Umbilical cord (tissue), 2 donors: ENCODE measurements around the gene GPC6. TPM values are rescaled to one million over a fixed set of nuclear protein-coding genes. Genes with fewer than 3 reads are reported as not detected.

Experiments used
- DNase-seq: peaks from one replicate; pipeline ENCODE4 v3.0.0-alpha.2; 2015; ENCODE audit warnings: low spot score
- total RNA-seq: library from RNA; depleted of rRNA; stranded (reverse); fragments of >200 nt; gene quantifications from one replicate; pipeline ENCODE4 v1.2.3, GENCODE V29; 2014; ENCODE audit warnings: low replicate concordance; ENCODE audit not compliant: insufficient read depth

Gene GPC6
- total RNA-seq, 1 donor from 2014 or later, result 37.6 TPM

DNA sequence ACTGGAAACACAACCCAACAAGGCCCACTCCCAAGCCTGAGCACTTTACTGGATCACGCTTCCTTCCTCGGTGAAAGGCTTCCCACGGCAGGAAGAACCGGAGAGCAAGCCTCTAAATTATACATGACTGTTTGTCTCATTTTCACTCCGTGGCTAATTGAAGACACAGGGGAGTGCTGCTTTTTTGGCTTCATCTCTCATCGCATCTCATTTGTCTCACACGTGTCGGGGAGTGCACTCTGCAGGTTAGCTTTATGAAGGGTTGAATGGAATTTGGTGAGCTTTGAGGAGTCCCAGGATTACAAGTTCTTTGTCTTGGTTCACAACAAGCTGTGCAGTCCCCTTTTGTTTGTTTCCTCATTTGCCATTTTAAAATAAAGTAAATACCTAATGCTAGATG lies 544.6 kb downstream of the GPC6 start:
- no peak for DNase-seq

DNA sequence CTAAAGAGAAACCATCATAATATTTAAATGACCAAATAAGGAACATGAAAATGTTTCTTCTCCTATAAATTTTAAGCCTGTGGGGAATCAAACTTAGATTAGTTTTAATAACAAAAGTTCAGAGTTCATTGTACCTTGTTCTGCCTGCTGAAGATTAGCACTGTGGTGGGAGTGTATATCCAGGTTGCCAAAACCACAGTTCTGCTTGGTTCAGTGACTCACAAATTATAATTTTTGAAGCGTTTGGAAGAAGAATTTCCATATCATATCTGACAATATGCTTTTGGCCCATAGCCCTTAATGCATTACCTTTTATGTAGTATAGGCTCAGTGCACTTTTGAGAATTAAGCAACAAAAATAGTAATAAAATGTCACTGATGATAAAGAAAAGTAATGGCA lies 545.2 kb downstream of the GPC6 start:
- no peak for DNase-seq

DNA sequence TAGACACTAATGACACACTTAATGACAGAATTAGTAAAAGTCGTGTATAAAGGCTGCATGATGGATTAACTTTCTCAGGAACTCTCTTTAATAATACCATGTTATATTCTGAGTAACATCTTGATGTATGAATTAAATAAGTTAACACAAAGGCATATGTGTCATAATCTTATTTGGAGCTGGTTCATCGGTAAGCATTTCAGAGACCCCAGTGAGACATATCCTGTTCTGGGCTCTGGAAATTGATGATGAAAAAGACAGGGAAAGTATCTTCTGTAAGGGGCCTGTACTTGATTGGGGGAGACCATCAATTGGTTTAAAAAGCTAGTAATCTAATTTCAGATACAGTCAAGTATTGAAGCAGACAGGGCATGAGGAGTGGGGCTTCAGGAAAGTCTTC lies 547.9 kb downstream of the GPC6 start:
- no peak for DNase-seq

DNA sequence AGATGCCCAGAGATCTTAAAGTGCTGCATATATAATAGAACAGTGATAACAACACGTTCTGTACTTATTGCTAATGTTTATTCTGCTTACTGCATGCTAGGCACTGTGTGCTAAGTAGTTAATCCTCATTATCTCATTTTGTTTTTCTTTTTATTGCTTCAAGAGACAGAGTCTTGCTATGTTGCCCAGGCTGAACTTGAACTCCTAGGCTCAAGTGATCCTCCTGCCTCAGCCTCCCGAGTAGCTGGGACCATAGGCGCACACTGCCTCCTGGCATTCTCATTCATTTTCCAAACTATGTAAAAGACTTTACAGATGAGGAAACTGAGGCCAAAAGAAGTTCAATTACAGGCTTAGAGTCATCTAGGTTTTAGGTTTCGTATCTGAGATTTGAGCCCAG lies 548.4 kb downstream of the GPC6 start:
- DNase-seq, result no peak

DNA sequence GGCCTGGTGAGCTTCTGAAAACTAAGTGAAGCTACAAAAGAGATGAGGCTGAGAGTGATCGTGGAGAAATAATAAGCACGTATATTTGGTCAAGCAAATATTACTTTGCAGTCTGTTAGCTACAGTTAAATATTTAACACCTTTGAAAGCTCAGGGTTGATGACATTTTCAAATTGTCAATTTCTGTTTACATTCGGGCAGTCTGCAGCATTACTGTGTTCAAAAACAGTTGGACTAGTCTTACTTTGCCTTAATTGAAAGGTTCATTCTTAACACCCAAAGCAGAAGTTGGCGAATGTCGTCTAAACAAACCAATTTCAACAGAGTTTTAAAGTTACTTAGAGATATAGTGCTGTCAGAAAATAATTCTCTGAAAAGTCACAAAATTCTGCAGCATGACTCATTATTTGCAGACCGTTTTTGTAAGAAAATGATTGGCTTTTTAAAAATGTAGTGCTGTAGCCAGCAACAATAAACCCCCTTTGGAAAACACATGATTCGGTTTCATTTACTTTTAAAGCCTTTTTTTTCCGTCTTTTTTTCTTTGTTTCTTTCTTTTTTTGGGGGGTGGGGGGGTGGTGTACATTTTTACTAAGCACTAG lies 549.0 kb downstream of the GPC6 start:
- no peak for DNase-seq

DNA sequence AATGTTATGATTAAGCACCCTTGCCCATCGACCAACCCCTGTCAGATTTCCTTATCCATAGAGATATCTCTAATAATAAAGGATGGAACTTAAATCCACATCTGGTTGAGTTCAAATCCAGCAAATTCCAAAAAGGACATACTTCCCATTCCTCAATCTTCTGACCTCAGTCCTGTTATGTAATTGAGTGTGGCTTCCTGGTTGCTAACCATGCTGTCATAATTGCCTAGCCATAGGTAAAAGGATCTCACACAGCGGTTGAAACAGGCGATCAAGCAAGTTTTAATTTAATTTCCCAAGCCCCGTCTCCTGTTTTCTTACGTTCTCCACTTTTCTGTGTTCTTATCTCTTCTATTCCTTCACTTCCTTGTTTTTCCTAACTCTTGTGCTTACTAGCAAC lies 550.3 kb downstream of the GPC6 start:
- no peak for DNase-seq

DNA sequence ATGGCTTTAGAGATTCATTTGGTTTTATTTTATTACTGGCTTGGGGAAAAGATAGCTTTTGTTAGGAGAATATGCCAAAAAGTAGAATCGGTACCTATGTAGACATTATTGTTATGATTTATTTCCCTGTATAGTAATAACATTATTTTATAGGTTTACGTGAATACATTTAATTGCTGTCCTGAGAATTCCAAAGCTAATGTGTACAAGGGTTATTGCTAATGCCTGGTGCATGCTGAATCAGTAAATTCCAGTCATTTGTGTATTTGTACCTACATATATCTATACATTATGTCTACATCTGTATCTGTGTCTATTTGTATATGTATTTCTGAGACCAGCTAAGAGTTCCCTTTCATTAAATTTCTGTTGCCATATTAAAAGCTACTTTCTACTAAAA lies 550.9 kb downstream of the GPC6 start:
- no peak for DNase-seq

DNA sequence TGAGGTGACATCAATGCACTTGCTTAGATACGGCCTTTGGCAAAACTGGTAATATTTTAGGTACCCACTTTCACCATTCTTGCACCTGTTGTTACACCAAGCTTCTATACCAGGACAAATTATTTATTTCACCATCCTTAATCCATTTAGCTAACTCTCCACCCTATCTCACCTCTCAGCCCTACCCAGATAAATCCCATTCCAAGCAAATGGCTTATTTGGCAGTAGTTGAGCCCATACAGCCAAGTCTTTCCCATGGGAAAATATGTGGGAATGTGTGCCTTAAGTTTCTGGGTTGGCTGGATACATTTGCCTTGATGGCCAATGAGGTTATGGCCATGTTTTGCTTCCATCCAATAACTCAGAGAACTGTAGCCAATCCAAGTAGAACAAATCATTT lies 551.9 kb downstream of the GPC6 start:
- no peak for DNase-seq

DNA sequence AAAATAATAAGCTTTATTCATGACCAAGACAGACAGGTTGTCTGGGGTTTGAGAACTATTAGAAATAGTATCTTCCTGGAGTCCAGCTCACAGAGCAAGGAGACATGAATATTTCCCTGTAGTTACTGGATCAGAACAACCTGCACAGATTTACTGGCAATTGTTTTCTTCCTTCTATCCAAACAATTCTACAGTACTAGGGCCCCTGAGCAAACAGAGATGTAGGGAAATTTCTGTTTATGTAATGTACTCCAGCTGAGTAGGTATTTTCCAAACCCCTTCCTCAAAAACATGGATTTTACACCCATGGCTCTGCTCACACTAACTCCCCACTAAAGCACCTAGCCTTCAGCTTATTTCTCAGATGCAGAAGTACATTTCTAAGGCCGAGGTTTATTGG lies 557.6 kb downstream of the GPC6 start:
- no peak for DNase-seq

DNA sequence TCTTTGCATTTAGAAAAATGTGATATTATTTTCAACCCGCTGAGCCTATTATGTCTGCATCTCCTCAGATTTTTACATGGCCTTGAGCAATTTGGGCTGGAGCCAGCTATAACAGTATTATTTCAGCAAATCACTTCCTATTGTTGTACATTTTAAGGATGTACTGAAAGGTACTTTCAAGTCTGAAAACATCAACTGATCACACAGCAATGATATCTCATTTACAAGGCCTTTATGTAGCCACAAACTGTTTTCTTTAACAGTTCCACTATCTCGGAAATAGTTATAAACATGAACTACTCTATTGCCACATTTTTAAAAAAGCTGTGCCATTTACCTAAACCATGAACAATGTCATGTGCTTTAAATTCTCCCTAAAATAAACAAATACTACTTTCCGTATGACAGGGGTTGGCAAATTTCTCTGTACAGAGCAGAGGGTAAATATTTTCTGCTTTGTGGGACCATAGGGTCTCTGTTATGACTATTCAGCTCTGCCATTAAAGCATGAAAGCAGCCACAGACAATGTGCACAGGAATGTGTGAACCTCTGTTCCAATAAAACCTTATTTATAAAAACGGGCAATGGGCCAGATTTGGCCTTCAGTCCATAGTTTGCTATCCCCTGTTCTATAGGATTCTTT lies 560.4 kb downstream of the GPC6 start:
- peak; percentile 17 for DNase-seq

DNA sequence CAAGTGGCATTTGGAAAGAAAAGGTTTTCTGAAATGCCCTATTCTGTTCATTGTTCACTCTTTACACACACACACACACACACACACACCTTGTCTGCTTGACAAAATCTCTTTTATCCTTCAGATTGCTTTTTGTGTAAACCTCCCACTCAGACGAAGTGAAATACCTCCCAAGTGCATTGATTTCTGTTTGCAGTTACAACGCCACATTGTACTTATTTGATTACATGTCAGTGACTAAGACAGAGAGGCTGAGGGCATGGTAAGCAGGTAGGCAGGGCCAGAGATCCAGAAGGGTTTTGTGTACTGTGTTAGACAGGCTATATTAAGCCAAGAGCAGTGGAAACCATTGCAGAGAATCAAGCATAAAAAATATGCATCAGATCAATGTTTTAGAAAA lies 561.8 kb downstream of the GPC6 start:
- DNase-seq, result no peak

DNA sequence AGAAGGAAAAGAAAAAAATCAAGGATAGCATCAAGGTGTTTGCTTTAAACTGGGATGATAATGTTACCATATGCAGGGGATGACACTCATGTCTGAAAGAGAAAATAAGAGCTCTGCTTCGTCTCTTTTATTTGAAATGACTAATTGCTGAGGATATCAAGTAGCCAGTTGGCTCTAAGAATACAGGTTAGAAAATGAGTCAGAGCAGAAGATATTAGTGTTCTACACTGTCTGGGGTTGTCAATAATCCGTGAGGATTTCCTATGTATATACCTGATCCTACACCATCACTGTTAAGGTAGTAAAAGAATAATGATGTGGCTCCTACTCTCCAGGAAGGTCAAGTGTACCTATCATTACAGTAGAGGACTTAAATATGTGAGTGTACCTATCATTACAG lies 562.5 kb downstream of the GPC6 start:
- no peak for DNase-seq

DNA sequence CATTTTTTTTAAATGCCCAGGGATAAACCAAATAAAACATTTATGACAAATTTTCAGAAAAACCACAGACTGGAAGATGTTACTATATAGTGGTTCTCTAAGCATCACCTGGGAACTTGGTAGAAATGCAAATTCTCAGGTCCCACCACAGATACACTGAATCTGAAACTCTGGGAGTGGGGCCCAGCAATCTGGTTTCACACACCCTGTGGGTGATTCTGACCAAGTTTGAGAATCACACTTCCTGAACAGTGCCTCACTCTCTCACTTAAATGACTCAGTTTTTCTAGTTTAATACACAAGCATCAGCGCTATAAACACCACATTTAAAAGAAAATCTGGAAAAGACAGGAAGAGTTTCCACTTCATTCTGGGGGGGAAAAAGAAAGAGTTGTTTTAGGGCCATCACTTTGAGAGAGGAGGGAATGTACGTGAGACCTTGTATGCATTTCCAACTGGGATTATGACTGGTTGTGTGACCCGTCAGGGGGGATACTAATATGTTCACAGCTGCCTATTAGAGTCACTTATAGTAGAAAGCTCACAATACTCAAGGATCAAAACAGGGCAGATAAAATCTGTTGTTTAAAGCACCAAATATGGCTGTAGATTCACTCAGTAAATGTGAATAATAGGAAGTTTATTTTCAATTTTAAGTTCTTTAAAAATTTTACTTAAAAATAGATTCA lies 567.7 kb downstream of the GPC6 start:
- DNase-seq, result no peak

DNA sequence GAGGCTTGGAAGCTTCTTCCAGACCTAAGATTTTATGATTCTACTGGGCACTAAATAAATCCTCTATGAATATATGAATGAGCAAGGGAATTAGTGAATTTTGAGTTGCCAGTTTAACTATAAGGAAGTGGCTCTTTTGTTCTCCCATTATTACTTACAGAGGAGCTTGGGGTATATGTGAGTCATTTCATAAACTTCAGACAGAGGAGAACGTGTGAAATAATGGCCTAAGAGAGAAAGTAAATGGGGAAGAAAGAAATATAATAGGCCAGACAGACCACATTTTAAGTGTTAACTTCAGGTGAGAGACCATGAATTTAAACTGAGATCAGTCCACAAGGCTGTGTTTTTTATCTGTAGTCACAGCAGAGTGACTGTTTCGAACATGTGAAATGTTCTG lies 570.9 kb downstream of the GPC6 start:
- DNase-seq, result no peak

DNA sequence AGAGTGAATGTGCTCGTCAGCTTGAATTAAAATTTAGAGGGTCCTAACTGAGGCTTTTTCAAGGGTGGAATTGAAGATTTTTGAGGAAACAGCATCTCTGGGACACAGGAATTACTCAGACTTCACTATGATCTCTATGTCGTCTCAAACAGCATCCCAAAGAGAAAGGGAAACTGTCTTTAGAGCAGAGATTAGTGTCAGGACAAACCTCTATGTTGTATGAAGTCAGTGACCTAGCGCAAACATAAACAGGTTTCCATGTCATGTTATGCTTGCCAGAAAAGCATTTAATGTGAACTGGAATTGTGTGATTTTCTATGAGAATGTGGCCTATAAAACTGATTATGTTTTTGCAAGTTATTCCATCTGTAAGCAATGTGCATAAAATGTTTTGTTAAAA lies 573.7 kb downstream of the GPC6 start:
- no peak for DNase-seq

DNA sequence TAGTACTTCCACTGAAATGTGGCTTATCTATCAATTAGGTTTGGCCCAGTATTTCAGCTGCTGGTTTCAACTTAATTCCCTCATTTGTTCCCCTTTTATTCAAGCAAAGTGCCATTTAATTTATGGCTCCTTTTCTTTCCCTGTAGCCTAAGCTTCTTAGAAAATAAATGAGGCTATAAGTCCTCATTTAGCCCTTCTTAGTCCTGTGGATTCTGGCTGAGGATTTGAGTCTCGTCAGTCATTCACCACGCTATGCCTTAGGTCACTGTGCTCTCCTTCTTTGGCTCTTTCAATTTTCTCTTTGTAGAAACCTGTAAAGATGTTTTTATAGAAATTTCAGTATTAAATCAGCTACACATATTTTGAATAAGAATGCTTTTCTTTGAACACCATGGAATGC lies 579.1 kb downstream of the GPC6 start:
- no peak for DNase-seq

DNA sequence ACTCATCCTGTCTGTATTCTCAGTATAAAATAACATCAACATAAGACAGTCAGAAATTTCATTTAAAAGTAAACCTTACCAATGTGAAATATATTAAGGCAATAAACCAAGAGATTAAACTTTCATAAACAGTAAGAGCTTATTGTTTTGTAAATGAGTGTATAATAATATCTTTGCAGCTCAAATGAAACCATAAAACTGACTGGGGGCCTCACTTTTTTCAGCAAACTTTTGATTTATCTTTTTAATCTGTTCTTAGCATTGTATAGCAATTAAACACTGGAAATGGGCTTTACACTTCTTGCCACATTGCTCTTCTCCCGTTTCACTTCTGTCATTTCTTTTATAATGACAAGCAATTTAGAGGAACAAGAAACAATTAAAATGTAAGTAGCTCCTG lies 580.3 kb downstream of the GPC6 start:
- no peak for DNase-seq

DNA sequence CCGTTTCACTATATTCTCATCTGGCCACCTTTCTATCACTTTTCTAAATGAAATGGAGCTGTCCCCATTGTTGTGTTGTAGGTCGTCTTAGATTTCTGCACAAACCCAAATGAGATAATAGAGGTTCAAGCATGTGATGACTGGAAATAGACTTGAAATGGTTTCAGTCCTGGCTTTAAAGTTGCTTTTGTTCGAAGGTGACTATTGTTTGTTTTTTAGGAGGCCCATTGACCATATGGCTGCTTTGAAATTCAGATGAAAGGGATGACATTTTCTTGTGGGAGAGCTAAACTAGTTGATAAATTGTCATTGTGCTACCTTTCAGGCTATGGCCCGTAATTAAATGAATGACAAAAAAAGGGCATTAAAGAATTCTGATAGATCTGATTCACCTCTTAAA lies 583.7 kb downstream of the GPC6 start:
- no peak for DNase-seq

DNA sequence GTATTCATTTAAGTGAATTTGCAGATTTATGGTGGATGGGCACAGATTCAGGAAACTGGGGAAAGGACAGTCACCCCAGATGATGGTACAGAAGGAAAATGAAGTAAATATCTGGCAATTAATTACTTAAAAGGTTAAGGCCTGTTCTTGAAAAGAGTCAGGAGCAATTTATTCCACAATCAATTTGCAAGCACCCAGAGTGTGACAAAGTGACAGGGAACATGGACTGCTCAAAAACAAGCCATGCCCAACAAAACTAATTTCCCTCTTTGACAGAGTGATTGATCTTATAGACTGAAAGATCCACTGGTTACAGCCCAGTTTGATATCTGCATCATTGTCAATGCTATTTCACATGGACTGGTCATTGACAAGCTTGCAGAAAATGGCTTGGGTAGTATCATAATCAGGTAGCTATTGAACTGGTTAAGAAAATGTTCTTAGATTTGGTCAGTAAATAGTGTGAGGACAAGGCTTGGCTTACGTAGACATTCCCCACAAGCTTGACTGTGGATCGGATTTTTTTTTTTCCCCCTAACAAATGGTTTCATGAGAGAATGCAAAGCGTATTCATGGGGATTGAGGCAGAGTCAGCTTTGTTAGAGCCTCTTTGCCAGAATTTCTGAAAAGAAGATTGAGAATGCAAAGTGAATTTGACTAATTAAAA lies 584.6 kb downstream of the GPC6 start:
- no peak for DNase-seq

DNA sequence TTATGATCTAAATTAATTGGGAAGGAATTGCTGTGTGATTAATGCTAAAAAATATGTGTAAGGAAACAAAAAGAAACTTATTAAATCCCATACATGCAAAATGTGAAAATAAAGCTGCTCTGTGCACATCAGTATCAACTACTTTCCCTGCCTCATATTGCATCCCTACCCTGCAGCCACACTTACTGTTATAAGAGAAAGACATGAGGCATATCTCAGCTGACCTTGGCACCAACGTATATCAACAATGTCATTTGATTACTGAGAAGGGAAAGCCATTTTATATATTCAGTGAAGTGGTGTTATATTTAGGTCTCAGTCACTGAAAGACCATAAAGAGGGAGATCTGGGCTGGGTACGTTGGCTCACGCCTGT lies 585.1 kb downstream of the GPC6 start:
- no peak for DNase-seq

DNA sequence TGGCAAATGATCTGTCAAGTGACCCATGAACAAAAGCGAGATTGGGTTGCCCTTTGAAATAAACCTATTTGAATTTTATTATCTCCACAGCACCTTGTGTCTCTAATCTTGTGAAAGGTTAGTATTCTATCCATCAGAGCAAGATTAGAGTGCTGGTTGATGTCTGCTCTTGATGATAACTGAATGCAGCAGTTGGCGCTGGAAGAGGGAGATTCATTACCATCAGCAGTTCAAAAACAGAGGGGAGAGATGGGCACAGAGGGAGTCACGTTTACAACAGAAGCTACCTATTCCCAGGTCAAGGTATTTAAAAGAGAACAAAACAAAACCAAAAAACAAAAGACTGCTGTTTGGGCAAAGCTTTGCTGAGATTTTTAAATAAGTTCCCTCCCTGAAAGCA lies 588.1 kb downstream of the GPC6 start:
- DNase-seq, result no peak

DNA sequence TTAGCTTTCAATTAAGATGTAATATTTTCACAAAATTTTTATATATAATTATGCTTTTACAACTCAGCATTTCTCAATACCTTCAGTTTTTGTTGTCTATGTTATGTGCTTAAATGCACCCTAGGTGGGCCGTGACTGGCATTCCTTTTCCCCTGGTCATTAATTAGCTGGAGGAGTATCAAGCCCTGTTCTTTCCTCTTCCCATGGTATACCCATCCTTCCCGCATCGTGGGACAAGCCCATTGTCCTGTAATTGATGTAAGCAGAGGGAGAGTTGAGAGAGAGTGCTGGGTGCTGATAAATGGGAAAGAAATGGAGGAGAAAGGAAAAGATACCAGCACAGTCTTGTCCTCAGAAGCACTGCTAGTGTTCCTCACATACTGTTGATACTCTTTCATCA lies 591.7 kb downstream of the GPC6 start:
- DNase-seq, result no peak

DNA sequence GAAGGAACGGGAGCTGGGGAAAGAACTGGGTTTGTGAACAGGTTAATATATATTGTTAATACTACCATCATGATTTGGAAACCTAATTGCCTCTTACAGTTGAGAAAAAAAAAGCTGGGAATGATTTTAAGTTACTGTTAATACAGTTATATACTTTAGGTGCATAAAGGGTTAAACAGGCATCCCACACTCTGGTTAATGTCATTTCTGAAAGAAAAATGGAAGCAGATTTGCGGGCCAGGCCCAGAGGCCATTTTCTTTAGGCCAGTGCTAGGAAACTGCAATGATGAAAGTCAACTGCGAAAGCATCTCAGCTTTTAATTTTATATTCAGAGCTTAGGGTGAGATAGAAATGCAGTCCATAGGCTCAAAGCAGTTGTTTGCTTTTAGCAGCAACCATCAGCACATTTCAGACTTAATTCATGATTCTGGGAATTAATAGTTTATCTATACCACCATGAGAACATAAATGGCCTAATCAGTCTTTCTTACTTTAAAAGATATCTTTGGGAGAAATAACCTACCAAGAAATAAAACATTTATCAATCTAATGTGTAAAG lies 592.8 kb downstream of the GPC6 start:
- peak; percentile 68 for DNase-seq
